H1 (cell line): ENCODE results near the gene CAMTA1. TPM values are rescaled to one million over a fixed set of nuclear protein-coding genes. Genes with fewer than 3 reads are reported as not detected.

Source experiments
- CTCF ChIA-PET: fragments of 300-600 bp; sonication (Branson Sonifier 250); formaldehyde crosslinking; loops from one replicate; lab custom pipeline; 2021; ENCODE audit not compliant: partially characterized antibody; lab: Charles Lee
- POLR2A ChIA-PET: fragments of 300-600 bp; sonication (Branson Sonifier 250); formaldehyde crosslinking; loops from one replicate; lab custom pipeline; 2021; ENCODE audit warnings: inconsistent platforms; ENCODE audit not compliant: partially characterized antibody; lab: Charles Lee
- DNase-seq, 2 experiments: peaks; one replicate each; pipeline versions ENCODE4 v3.0.0 to v3.0.0-alpha.2; 2010 to 2022; ENCODE audit warnings: low spot score in 2 of 2, low read depth in 1 of 2, mixed read lengths in 1 of 2
- FAIRE-seq: peaks from 2 replicates; lab custom pipeline; 2011; peaks lifted over from hg19 to GRCh38; lab: Jason Lieb, UNC
- H2AFZ ChIP-seq: 2 replicates; pipeline ENCODE4 v1.8.1; 2012; ENCODE audit warnings: low read length, inconsistent platforms
- H2AK5ac ChIP-seq: 2 replicates; pipeline ENCODE4 v1.6.1; 2013; ENCODE audit warnings: low read depth, low read length
- H2BK120ac ChIP-seq: replicated peaks from 2 replicates; pipeline ENCODE3; 2013; ENCODE audit warnings: low read depth, low read length, inconsistent platforms
- H2BK12ac ChIP-seq: 2 replicates; pipeline ENCODE4 v1.6.1; 2013; ENCODE audit warnings: low read depth, low read length
- H2BK15ac ChIP-seq: 2 replicates; pipeline ENCODE4 v1.6.1; 2013; ENCODE audit warnings: low read length
- H2BK20ac ChIP-seq: 2 replicates; pipeline ENCODE4 v1.6.1; 2013; ENCODE audit warnings: low read length
- H2BK5ac ChIP-seq: 2 replicates; pipeline ENCODE4 v1.6.1; 2013; ENCODE audit warnings: low read depth, low read length
- H3K14ac ChIP-seq: 2 replicates; pipeline ENCODE4 v1.6.1; 2013; ENCODE audit warnings: inconsistent platforms; ENCODE audit not compliant: insufficient read length
- H3K18ac ChIP-seq: 2 replicates; pipeline ENCODE4 v1.6.1; 2013; ENCODE audit warnings: low read length; ENCODE audit errors: extremely low read depth
- H3K23ac ChIP-seq: 2 replicates; pipeline ENCODE4 v1.6.1; 2013; ENCODE audit warnings: inconsistent platforms; ENCODE audit not compliant: insufficient read length
- H3K23me2 ChIP-seq: 2 replicates; pipeline ENCODE4 v1.6.1; 2013; ENCODE audit warnings: low read depth, low read length
- H3K27ac ChIP-seq: 2 replicates; pipeline ENCODE4 v1.6.1; 2011; ENCODE audit warnings: low read depth, low read length, inconsistent platforms
- H3K27me3 ChIP-seq, 4 experiments: replicated peaks in 1 of 4; 1 replicate in 1 of 4; 2 replicates in 3 of 4; pipeline versions ENCODE4 v1.6.1 to v1.8.1; 2011 to 2013; ENCODE audit warnings: low read length in 3 of 4, mild to moderate bottlenecking in 3 of 4, inconsistent platforms in 2 of 4, mixed read lengths in 2 of 4, moderate library complexity in 1 of 4; ENCODE audit not compliant: control insufficient read depth in 3 of 4, insufficient read depth in 3 of 4; ENCODE audit errors: extremely low read depth in 1 of 4
- H3K36me3 ChIP-seq, 4 experiments: 2 replicates each; pipeline versions ENCODE4 v1.6.1 to v1.8.1; 2011 to 2013; ENCODE audit warnings: mild to moderate bottlenecking in 4 of 4, low read length in 3 of 4, moderate library complexity in 2 of 4, control low read depth in 1 of 4, inconsistent platforms in 1 of 4; ENCODE audit not compliant: insufficient read depth in 4 of 4, control insufficient read depth in 2 of 4
- H3K4ac ChIP-seq: replicated peaks from 2 replicates; pipeline ENCODE3; 2013; ENCODE audit warnings: low read length, low read depth, mixed read lengths, inconsistent platforms; ENCODE audit not compliant: insufficient read length
- H3K4me1 ChIP-seq, 4 experiments: replicated peaks in 1 of 4; 1 replicate in 1 of 4; 2 replicates in 3 of 4; pipeline versions ENCODE4 v1.6.1 to v1.8.1; 2011 to 2013; ENCODE audit warnings: low read length in 3 of 4, inconsistent platforms in 2 of 4, mixed read lengths in 1 of 4; ENCODE audit not compliant: insufficient read depth in 4 of 4, control insufficient read depth in 3 of 4
- H3K4me2 ChIP-seq, 2 experiments: 2 replicates each; pipeline versions ENCODE4 v1.6.1 to v1.8.1; 2011 to 2013; ENCODE audit warnings: low read depth in 2 of 2, low read length in 2 of 2, control low read depth in 1 of 2, inconsistent platforms in 1 of 2, mild to moderate bottlenecking in 1 of 2; ENCODE audit not compliant: insufficient read depth in 1 of 2
- H3K4me3 ChIP-seq, 4 experiments: fragments of 200-600, 300-600 bp in 1 of 4; sonication (generic), shearing (Covaris generic), sonication (Bioruptor Twin) in 1 of 4; 2 replicates each; pipeline versions ENCODE4 v1.5.1 to v1.8.1; 2011 to 2016; ENCODE audit warnings: low read length in 4 of 4, low read depth in 3 of 4, control low read depth in 2 of 4, inconsistent platforms in 2 of 4, mild to moderate bottlenecking in 2 of 4, mixed read lengths in 1 of 4, moderate library complexity in 1 of 4; ENCODE audit not compliant: insufficient read depth in 2 of 4; ENCODE audit errors: extremely low read depth in 1 of 4
- H3K56ac ChIP-seq: replicated peaks from 2 replicates; pipeline ENCODE3; 2013; ENCODE audit warnings: low read depth, mild to moderate bottlenecking, mixed read lengths, low read length, inconsistent platforms; ENCODE audit not compliant: insufficient read length
- H3K79me1 ChIP-seq: 2 replicates; pipeline ENCODE4 v1.6.1; 2013; ENCODE audit warnings: low read depth, low read length, control low read depth
- H3K79me2 ChIP-seq, 2 experiments: 2 replicates each; pipeline versions ENCODE4 v1.6.1 to v1.8.1; 2012 to 2013; ENCODE audit warnings: low read length in 2 of 2, mild to moderate bottlenecking in 2 of 2, inconsistent platforms in 1 of 2; ENCODE audit not compliant: insufficient read depth in 2 of 2, control insufficient read depth in 1 of 2
- H3K9ac ChIP-seq, 4 experiments: replicated peaks in 1 of 4; 1 replicate in 1 of 4; 2 replicates in 3 of 4; pipeline versions ENCODE4 v1.6.1 to v1.8.1; 2011 to 2013; ENCODE audit warnings: low read depth in 3 of 4, low read length in 3 of 4, control low read depth in 2 of 4, mild to moderate bottlenecking in 2 of 4, moderate library complexity in 2 of 4, inconsistent platforms in 1 of 4; ENCODE audit errors: extremely low read depth in 1 of 4
- H3K9me3 ChIP-seq, 2 experiments: 2 replicates each; pipeline versions ENCODE4 v1.6.1 to v1.8.1; 2012 to 2013; ENCODE audit warnings: mild to moderate bottlenecking in 2 of 2, moderate library complexity in 2 of 2, control low read depth in 1 of 2, inconsistent platforms in 1 of 2, low read depth in 1 of 2, low read length in 1 of 2, mixed read lengths in 1 of 2; ENCODE audit not compliant: insufficient read depth in 2 of 2
- H4K20me1 ChIP-seq, 2 experiments: replicated peaks in 1 of 2; 2 replicates each; pipeline versions ENCODE3 to v1.8.1; 2011 to 2013; ENCODE audit warnings: inconsistent platforms in 2 of 2, low read length in 2 of 2, mild to moderate bottlenecking in 1 of 2; ENCODE audit not compliant: insufficient read depth in 2 of 2, control insufficient read depth in 1 of 2
- H4K5ac ChIP-seq: 2 replicates; pipeline ENCODE4 v1.6.1; 2013; ENCODE audit warnings: low read length, low read depth, mixed read lengths, inconsistent platforms; ENCODE audit not compliant: insufficient read length
- H4K8ac ChIP-seq: 2 replicates; pipeline ENCODE4 v1.8.0; 2013; ENCODE audit warnings: mild to moderate bottlenecking, moderate library complexity, low read length, inconsistent platforms; ENCODE audit not compliant: insufficient read depth; ENCODE audit errors: extremely low read depth
- H4K91ac ChIP-seq: replicated peaks from 2 replicates; pipeline ENCODE3; 2013; ENCODE audit warnings: low read length, mixed read lengths, inconsistent platforms; ENCODE audit not compliant: insufficient read length
- BCL11A ChIP-seq, 2 experiments: IDR thresholded peaks; one replicate each; pipeline ENCODE4 v1.6.1; 2011; ENCODE audit warnings: low read depth in 2 of 2, low read length in 2 of 2, mild to moderate bottlenecking in 2 of 2
- WGBS, 2 experiments: shearing (Covaris generic) in 1 of 2; methylation state at CpG; one replicate each; pipeline versions ENCODE4 v1.1.6 to v1.1.7; 2013 to 2015; ENCODE audit warnings: low lambda C conversion rate in 2 of 2, mixed read lengths in 2 of 2, inconsistent platforms in 1 of 2, low coverage in 1 of 2, missing lambda C conversion rate in 1 of 2; ENCODE audit not compliant: insufficient replicate concordance in 2 of 2, insufficient coverage in 1 of 2, insufficient read length in 1 of 2; ENCODE audit errors: extremely low coverage in 1 of 2, missing lambda C conversion rate in 1 of 2; 5-methylcytosine and 5-hydroxymethylcytosine counted together
- polyA plus RNA-seq, 7 experiments: library from polyadenylated mRNA; depleted of rRNA in 3 of 7; stranded (reverse) in 5 of 7; unstranded in 2 of 7; fragments of >200 nt in 5 of 7; fragments of 200-250 nt in 2 of 7; gene quantifications; 1 replicate in 5 of 7; 2 replicates in 1 of 7; 4 replicates in 1 of 7; pipeline versions ENCODE4 v1.2.1 to v1.2.3, GENCODE V29; 2011 to 2013; ENCODE audit warnings: missing spikeins in 2 of 7, mixed read lengths in 2 of 7
- total RNA-seq: library from RNA; stranded (reverse); fragmentation: NEBNext Ultra II Directional; extraction: Animal tissue kit (Norgen Biotek cat#: 25700); gene quantifications from 2 replicates; pipeline ENCODE4 v1.2.1, GENCODE V29; 2021

The CAMTA1 gene
- total and polyA plus RNA-seq, 2 of the 8 experiments (the other 6 are each of a cell fraction or from before 2014, with no cell fraction given): 65.0 to 119 TPM

- no peak overlapping the region for H3K27ac ChIP-seq
- WGBS, 2 experiments: 80% methylated on average over 1 of the region's 1 CpG; no CpG with 5 or more reads in 1 of the 2 experiments
- ChIA-PET CTCF (no interaction called here), POLR2A (no interaction called here)
- no peak overlapping the region for H3K9ac ChIP-seq
- no peak overlapping the region for H4K91ac ChIP-seq
- no peak for FAIRE-seq
- no peaks in the 10 kb centered on the region for H3K79me2 ChIP-seq
- H3K27me3 ChIP-seq: no peaks in the 10 kb centered on the region
- no peak overlapping the region for H2BK15ac ChIP-seq
- H2BK20ac ChIP-seq: no peak overlapping the region
- H3K4me2 ChIP-seq: no peak overlapping the region
- no peak overlapping the region for H4K5ac ChIP-seq
- no peaks in the 10 kb centered on the region for H3K79me1 ChIP-seq
- no peak for TF ChIP-seq BCL11A (IDR thresholded peaks at IDR 0.05; ENCODE audit: low read depth in 2 of 2, low read length in 2 of 2)
- no peak overlapping the region for H3K4me3 ChIP-seq
- no peak overlapping the region for H3K56ac ChIP-seq
- no peak overlapping the region for H3K4ac ChIP-seq
- H3K18ac ChIP-seq: no peak overlapping the region
- H3K14ac ChIP-seq: no peak overlapping the region
- H4K8ac ChIP-seq: no peak overlapping the region
- no peak overlapping the region for H2BK120ac ChIP-seq
- H4K20me1 ChIP-seq: no peaks in the 10 kb centered on the region
- no peak for DNase-seq
- no peak overlapping the region for H2AK5ac ChIP-seq
- H3K23ac ChIP-seq: no peak overlapping the region
- no peaks in the 10 kb centered on the region for H3K23me2 ChIP-seq
- peaks cover 10 to 11% of the 10 kb centered on the region in 2 experiments; a peak in 3 of 4 replicates for H3K9me3 ChIP-seq
- no peaks in the 10 kb centered on the region; a peak in 2 of 8 replicates for H3K36me3 ChIP-seq
- H2AFZ ChIP-seq: no peak overlapping the region
- no peak overlapping the region for H2BK5ac ChIP-seq
- no peaks in the 10 kb centered on the region for H3K4me1 ChIP-seq
- no peak overlapping the region for H2BK12ac ChIP-seq
Measured at GRCh38 chr1:7269525-7269924, 484.3 kb downstream of the CAMTA1 start.
